H1 (cell line): Measurements from ENCODE around the gene GINS3.

Experiments
- HDAC2 ChIP-seq, 2 experiments: fragments of 300-600 bp in 1 of 2; sonication (generic) in 1 of 2; IDR thresholded peaks; 2 replicates each; pipeline ENCODE4 v1.6.1; 2011 to 2012; ENCODE audit warnings: low read depth in 2 of 2, low read length in 2 of 2, mild to moderate bottlenecking in 2 of 2, moderate library complexity in 2 of 2, borderline replicate concordance in 1 of 2, inconsistent platforms in 1 of 2
- POLR2A ChIP-seq, 2 experiments: IDR thresholded peaks; 1 replicate in 1 of 2; 2 replicates in 1 of 2; pipeline ENCODE4 v1.6.1; 2011; ENCODE audit warnings: low read depth in 2 of 2, low read length in 2 of 2, mild to moderate bottlenecking in 2 of 2; ENCODE audit errors: control extremely low read depth in 1 of 2
- RNF2 ChIP-seq: fragments of 200-900, 300-1000 bp; sonication (generic); IDR thresholded peaks from 2 replicates; pipeline ENCODE4 v1.7.1; 2016; ENCODE audit warnings: borderline replicate concordance, low read depth, mild to moderate bottlenecking, antibody characterized with exemption, low read length; ENCODE audit not compliant: poor library complexity, severe bottlenecking; ENCODE audit errors: missing control alignments
- TAF1 ChIP-seq: IDR thresholded peaks from 2 replicates; pipeline ENCODE4 v1.6.1; 2011; ENCODE audit warnings: mild to moderate bottlenecking, low read depth, low read length
- TF ChIP-seq, protein P1 (sequence below), 3 experiments: IDR thresholded peaks; 1 replicate in 2 of 3; 2 replicates in 1 of 3; pipeline versions ENCODE4 v1.5.1 to v1.6.1; 2011; ENCODE audit warnings: low read length in 3 of 3, mild to moderate bottlenecking in 3 of 3, inconsistent platforms in 2 of 3, low read depth in 1 of 3, moderate library complexity in 1 of 3; ENCODE audit not compliant: insufficient read depth in 1 of 3; ENCODE audit errors: control extremely low read depth in 1 of 3

DNA sequence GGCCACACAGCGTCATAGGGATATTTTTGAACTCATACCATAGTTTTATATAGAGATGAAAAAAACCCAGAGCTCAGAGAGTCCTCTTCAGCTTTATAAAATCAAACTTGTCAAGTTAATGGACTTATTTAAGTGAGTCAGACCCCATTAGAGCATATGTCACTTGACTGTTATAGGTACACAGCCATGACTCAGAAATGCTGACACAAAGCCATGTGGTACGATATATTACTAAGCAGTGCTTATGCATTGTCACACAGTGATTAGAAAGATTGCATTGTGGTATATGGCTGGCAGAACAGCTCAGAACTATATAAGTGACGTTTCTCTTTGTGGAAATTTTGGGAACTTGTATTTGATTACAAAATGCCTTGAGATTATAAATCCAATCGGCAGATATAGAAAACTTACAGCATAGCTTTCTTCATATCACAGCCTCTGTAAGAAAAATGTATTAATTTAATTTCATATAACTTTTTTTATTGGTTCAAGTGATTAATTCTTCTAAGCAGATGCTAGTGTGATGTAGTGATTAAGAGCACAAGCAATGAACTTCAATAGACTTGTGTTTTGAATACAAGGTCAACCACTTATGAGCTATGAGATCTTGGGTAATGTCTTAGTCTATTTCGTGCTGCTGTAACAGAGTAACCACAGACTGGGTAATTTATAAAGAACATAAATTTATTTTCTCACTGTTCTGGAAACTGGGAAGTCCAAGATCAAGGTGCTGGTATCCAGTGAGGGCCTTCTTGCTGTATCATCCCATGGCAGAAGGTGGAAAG lies 25.8 kb upstream of the GINS3 start:
- TF ChIP-seq TAF1: no peak
- TF ChIP-seq, protein P1, sequence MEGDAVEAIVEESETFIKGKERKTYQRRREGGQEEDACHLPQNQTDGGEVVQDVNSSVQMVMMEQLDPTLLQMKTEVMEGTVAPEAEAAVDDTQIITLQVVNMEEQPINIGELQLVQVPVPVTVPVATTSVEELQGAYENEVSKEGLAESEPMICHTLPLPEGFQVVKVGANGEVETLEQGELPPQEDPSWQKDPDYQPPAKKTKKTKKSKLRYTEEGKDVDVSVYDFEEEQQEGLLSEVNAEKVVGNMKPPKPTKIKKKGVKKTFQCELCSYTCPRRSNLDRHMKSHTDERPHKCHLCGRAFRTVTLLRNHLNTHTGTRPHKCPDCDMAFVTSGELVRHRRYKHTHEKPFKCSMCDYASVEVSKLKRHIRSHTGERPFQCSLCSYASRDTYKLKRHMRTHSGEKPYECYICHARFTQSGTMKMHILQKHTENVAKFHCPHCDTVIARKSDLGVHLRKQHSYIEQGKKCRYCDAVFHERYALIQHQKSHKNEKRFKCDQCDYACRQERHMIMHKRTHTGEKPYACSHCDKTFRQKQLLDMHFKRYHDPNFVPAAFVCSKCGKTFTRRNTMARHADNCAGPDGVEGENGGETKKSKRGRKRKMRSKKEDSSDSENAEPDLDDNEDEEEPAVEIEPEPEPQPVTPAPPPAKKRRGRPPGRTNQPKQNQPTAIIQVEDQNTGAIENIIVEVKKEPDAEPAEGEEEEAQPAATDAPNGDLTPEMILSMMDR (IDR thresholded peaks at IDR 0.05; ENCODE audit: control extremely low read depth in 1 of 3, insufficient read depth in 1 of 3, low read depth in 1 of 3, low read length in 3 of 3): no peak
- no peak for TF ChIP-seq POLR2A (IDR thresholded peaks at IDR 0.05; ENCODE audit: control extremely low read depth in 1 of 2, low read depth in 2 of 2, low read length in 2 of 2)
- TF ChIP-seq RNF2: no peak
- TF ChIP-seq HDAC2 (IDR thresholded peaks at IDR 0.05; ENCODE audit: borderline replicate concordance in 1 of 2, low read depth in 2 of 2, low read length in 2 of 2): no peak
